NCI-H748 (cell line): Measurements from ENCODE around the gene ME3.
"Not testable (repeated sequence)": the region's sequence is repeated elsewhere in the genome, so short reads cannot be mapped to it uniquely, and the experiment has no call there.

Experiments used
- DNase-seq: peaks from one replicate; lab custom pipeline; 2025; ENCODE audit not compliant: unreplicated experiment; lab: John Stamatoyannopoulos, UW

Gene ME3

GRCh38 chr11:86623736-86624135, 48.7 kb downstream of the ME3 start:
- DNase-seq, result no peak

GRCh38 chr11:86623041-86623621, 49.3 kb downstream of the ME3 start:
- DNase-seq, result no peak

- no peak for DNase-seq
Observed at GRCh38 chr11:86621854-86622253, 50.6 kb downstream of the ME3 start.

GRCh38 chr11:86620891-86621521, 51.4 kb downstream of the ME3 start:
- no peak for DNase-seq

- not testable (repeated sequence) for DNase-seq
Observed at GRCh38 chr11:86619428-86619827, 53.0 kb downstream of the ME3 start.

GRCh38 chr11:86617502-86617901, 54.9 kb downstream of the ME3 start:
- no peak for DNase-seq

GRCh38 chr11:86615487-86615886, 56.9 kb downstream of the ME3 start:
- no peak for DNase-seq

- no peak for DNase-seq
Observed at GRCh38 chr11:86610559-86611341, 61.7 kb downstream of the ME3 start.

GRCh38 chr11:86608251-86608799, 64.1 kb downstream of the ME3 start:
- DNase-seq, result peak; percentile 26

- DNase-seq, result no peak
Observed at GRCh38 chr11:86606836-86607481, 65.5 kb downstream of the ME3 start.

GRCh38 chr11:86606270-86606835, 66.1 kb downstream of the ME3 start:
- no peak for DNase-seq

- DNase-seq, result no peak
Observed at GRCh38 chr11:86596861-86597586, 75.4 kb downstream of the ME3 start.

- no peak for DNase-seq
Observed at GRCh38 chr11:86595955-86596354, 76.5 kb downstream of the ME3 start.

GRCh38 chr11:86595451-86595850, 77.0 kb downstream of the ME3 start:
- DNase-seq, result no peak

- no peak for DNase-seq
Observed at GRCh38 chr11:86594746-86595145, 77.7 kb downstream of the ME3 start.

GRCh38 chr11:86593833-86594232, 78.6 kb downstream of the ME3 start:
- DNase-seq, result no peak

GRCh38 chr11:86592659-86593451, 79.6 kb downstream of the ME3 start:
- peak; percentile 50 for DNase-seq

- no peak for DNase-seq
Observed at GRCh38 chr11:86592047-86592591, 80.3 kb downstream of the ME3 start.

GRCh38 chr11:86591631-86592030, 80.8 kb downstream of the ME3 start:
- no peak for DNase-seq
